Tibial artery (tissue), 4 donors: ENCODE measurements around the gene FAM3D.
A peak's percentile ranks its signal among the peaks of the same experiment; 100 is the strongest.

Experiments used
- DNase-seq, 2 donors: peaks; one replicate each; pipeline ENCODE4 v3.0.0-alpha.2; 2019
- H3K27ac ChIP-seq, 2 donors: fragments of 200-600 bp; sonication (generic) in 1 of 2; 1 replicate in 1 of 2; 2 replicates in 1 of 2; pipeline ENCODE4 v1.5.1; 2018 to 2019; ENCODE audit warnings: mild to moderate bottlenecking in 1 of 2
- H3K27me3 ChIP-seq, 2 donors: fragments of 200-600 bp; sonication (generic) in 1 of 2; one replicate each; pipeline versions ENCODE4 v1.5.1 to v1.6.0; 2016 to 2019
- H3K36me3 ChIP-seq, 3 donors: fragments of 200-600 bp; sonication (generic) in 2 of 3; one replicate each; pipeline ENCODE4 v1.5.1; 2016 to 2019; ENCODE audit warnings: mild to moderate bottlenecking in 2 of 3
- H3K4me1 ChIP-seq, 4 donors: fragments of 200-600 bp; sonication (generic) in 2 of 4; 1 replicate in 3 of 4; 2 replicates in 1 of 4; pipeline ENCODE4 v1.5.1; 2016 to 2019
- H3K4me3 ChIP-seq, 2 donors: fragments of 200-600 bp; sonication (generic) in 1 of 2; 1 replicate in 1 of 2; 2 replicates in 1 of 2; pipeline ENCODE4 v1.5.1; 2018 to 2019; ENCODE audit warnings: mild to moderate bottlenecking in 2 of 2
- H3K9me3 ChIP-seq, 3 donors: fragments of 200-600 bp; sonication (generic) in 1 of 3; one replicate each; pipeline ENCODE4 v1.5.1; 2016 to 2019
- CTCF ChIP-seq, 2 experiments: fragments of 200-600 bp in 1 of 2; fragments of 450-650 bp in 1 of 2; IDR thresholded peaks; one replicate each; pipeline ENCODE4 v1.5.1; 2017 to 2019; ENCODE audit warnings: antibody characterized with exemption in 2 of 2, mild to moderate bottlenecking in 1 of 2, moderate library complexity in 1 of 2
- intact Hi-C: fragments of 100-400 bp; cut with DNase I; formaldehyde crosslinking; loops from one replicate; pipeline ENCODE4 v1.15.0; 2023; ENCODE audit warnings: low total_unique reads

Gene FAM3D

GRCh38 chr3:58633157-58633865 lies 33.3 kb downstream of the FAM3D start:
- DNase-seq: no peak
- Histone ChIP-seq H3K36me3 (no peaks in the 10 kb centered on the region), H3K27ac (no peak overlapping the region), H3K27me3 (peaks cover 0 to 38% of the 10 kb centered on the region in 2 donors), H3K9me3 (no peaks in the 10 kb centered on the region), H3K4me1 (peaks cover 0 to 20% (median 8%) of the 10 kb centered on the region in 4 donors), H3K4me3 (no peak overlapping the region)
- TF ChIP-seq CTCF (IDR thresholded peaks at IDR 0.05): no peak
- intact Hi-C loops: no loop called here

GRCh38 chr3:58631742-58632141 lies 34.8 kb downstream of the FAM3D start:
- no peak overlapping the region for H3K27ac ChIP-seq
- H3K36me3 ChIP-seq: no peaks in the 10 kb centered on the region
- H3K27me3 ChIP-seq: peaks cover 0 to 42% of the 10 kb centered on the region in 2 donors
- H3K4me1 ChIP-seq: peaks cover 0 to 36% (median 16%) of the 10 kb centered on the region in 4 donors
- H3K4me3 ChIP-seq: no peak overlapping the region
- no peak for TF ChIP-seq CTCF (IDR thresholded peaks at IDR 0.05)
- no peak for DNase-seq
- no peaks in the 10 kb centered on the region for H3K9me3 ChIP-seq
- intact Hi-C loops: no loop called here

- Histone ChIP-seq H3K4me1 (peaks cover 0 to 36% (median 16%) of the 10 kb centered on the region in 4 donors), H3K27ac (no peak overlapping the region), H3K9me3 (no peaks in the 10 kb centered on the region), H3K4me3 (no peak overlapping the region), H3K36me3 (no peaks in the 10 kb centered on the region), H3K27me3 (peaks cover 0 to 33% of the 10 kb centered on the region in 2 donors)
- intact Hi-C loops: no loop called here
- DNase-seq: no peak
- TF ChIP-seq CTCF (IDR thresholded peaks at IDR 0.05): no peak
These were observed 35.9 kb downstream of the FAM3D start for GRCh38 chr3:58630710-58631092.

- peak in 1 of 2 donors; percentile 67 for DNase-seq
- intact Hi-C loops: no loop called here
- peaks cover 0 to 41% (median 16%) of the 10 kb centered on the region in 4 donors for H3K4me1 ChIP-seq
- H3K27me3 ChIP-seq: peaks cover 0 to 28% of the 10 kb centered on the region in 2 donors
- TF ChIP-seq CTCF (IDR thresholded peaks at IDR 0.05): peak; percentile 88 to 89
- no peaks in the 10 kb centered on the region for H3K36me3 ChIP-seq
- H3K9me3 ChIP-seq: no peaks in the 10 kb centered on the region
- H3K27ac ChIP-seq: no peak overlapping the region
- no peak overlapping the region for H3K4me3 ChIP-seq
These were observed 36.4 kb downstream of the FAM3D start for GRCh38 chr3:58630076-58630709.

GRCh38 chr3:58629629-58630028 lies 36.9 kb downstream of the FAM3D start:
- Histone ChIP-seq H3K4me3 (no peak overlapping the region), H3K27ac (no peak overlapping the region), H3K36me3 (no peaks in the 10 kb centered on the region), H3K4me1 (peaks cover 0 to 41% (median 16%) of the 10 kb centered on the region in 4 donors), H3K9me3 (no peaks in the 10 kb centered on the region), H3K27me3 (peaks cover 0 to 23% of the 10 kb centered on the region in 2 donors)
- intact Hi-C loops: loop anchor here (2.0 kb wide), 1 partner anchor 61 kb away; no protein-coding TSS in a partner anchor
- TF ChIP-seq CTCF (IDR thresholded peaks at IDR 0.05): no peak
- DNase-seq: no peak
